ENCODE measurements around the gene ARNT2. TPM values are rescaled to one million over a fixed set of nuclear protein-coding genes. Genes with fewer than 3 reads are reported as not detected.

The ARNT2 gene
- total RNA-seq, 2 donors from 2014 or later = not detected

DNA sequence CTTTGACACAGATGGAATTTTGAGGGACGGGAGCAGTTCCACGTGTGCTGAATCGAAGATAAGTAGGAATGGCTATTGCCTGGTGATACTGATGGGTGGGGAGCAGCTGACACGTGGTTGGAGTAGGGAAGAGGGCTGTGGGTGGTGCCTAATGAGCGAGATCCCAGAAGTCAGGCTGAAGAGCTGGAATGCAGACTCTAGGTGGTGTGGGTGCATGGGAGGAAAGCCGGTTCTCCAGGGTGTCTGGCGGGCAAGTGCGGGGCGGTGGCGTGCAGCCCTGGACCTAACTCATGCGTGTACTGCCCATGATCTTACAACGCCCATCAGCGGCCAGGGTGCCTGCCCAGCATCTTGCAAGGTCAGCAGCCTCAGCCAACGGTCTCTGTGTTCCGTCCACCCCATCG is 63.1 kb downstream of the ARNT2 start:
- no peaks in the 10 kb centered on the region for H3K4me1 Mint-ChIP-seq
- no peak overlapping the region for H3K27ac Mint-ChIP-seq
- H3K4me3 Mint-ChIP-seq = no peak overlapping the region
- no peak for DNase-seq
- no peak for ATAC-seq
- H3K9me3 ChIP-seq (ENCODE audit: control insufficient read depth, low read length, poor library complexity, severe bottlenecking) = no peaks in the 10 kb centered on the region
- H3K36me3 Mint-ChIP-seq (ENCODE audit: low read depth) = peaks cover 2% of the 10 kb centered on the region
- H3K27me3 Mint-ChIP-seq = peaks cover 62% of the 10 kb centered on the region

DNA sequence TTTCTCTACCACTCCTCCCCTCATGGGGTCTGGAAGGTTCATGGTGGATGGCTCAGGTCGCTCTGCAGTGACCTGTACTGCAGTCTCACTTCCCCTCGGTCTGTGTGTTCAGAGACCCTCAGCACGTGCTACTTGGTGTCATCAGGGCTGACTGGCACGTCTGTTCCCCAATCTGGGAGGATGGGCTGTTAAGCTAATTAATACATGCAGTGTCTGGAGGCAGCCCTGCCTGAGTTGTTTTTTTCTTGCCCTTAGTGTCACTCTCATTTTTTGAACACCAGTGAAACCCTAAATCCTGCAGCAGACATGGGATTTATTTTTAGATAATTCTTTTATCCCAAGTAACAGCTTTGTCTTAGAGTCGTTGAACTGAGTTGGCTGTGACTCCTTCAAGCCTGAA is 64.6 kb downstream of the ARNT2 start:
- H3K36me3 Mint-ChIP-seq (ENCODE audit: low read depth) = peaks cover 2% of the 10 kb centered on the region
- H3K4me1 Mint-ChIP-seq = no peaks in the 10 kb centered on the region
- ATAC-seq (no peak), DNase-seq (no peak)
- H3K4me3 Mint-ChIP-seq = no peak overlapping the region
- no peaks in the 10 kb centered on the region for H3K9me3 ChIP-seq (ENCODE audit: control insufficient read depth, low read length, poor library complexity, severe bottlenecking)
- H3K27me3 Mint-ChIP-seq = peaks cover 77% of the 10 kb centered on the region
- H3K27ac Mint-ChIP-seq = no peak overlapping the region

GRCh38 chr15:80471881-80472280 is 67.7 kb downstream of the ARNT2 start:
- ATAC-seq (no peak), DNase-seq (no peak)
- H3K27me3 Mint-ChIP-seq = peaks cover 63% of the 10 kb centered on the region
- H3K36me3 Mint-ChIP-seq (ENCODE audit: low read depth) = peaks cover 2% of the 10 kb centered on the region
- H3K4me3 Mint-ChIP-seq = no peak overlapping the region
- H3K27ac Mint-ChIP-seq = no peak overlapping the region
- no peaks in the 10 kb centered on the region for H3K9me3 ChIP-seq (ENCODE audit: control insufficient read depth, low read length, poor library complexity, severe bottlenecking)
- no peaks in the 10 kb centered on the region for H3K4me1 Mint-ChIP-seq

GRCh38 chr15:80473286-80474223 is 69.4 kb downstream of the ARNT2 start:
- no peaks in the 10 kb centered on the region for H3K4me1 Mint-ChIP-seq
- no peak overlapping the region for H3K4me3 Mint-ChIP-seq
- DNase-seq (no peak), ATAC-seq (no peak)
- no peaks in the 10 kb centered on the region for H3K9me3 ChIP-seq (ENCODE audit: control insufficient read depth, low read length, poor library complexity, severe bottlenecking)
- peaks cover 2% of the 10 kb centered on the region for H3K36me3 Mint-ChIP-seq (ENCODE audit: low read depth)
- H3K27me3 Mint-ChIP-seq = peaks cover 46% of the 10 kb centered on the region
- no peak overlapping the region for H3K27ac Mint-ChIP-seq

- ATAC-seq = no peak
- H3K27ac Mint-ChIP-seq = no peak overlapping the region
- peaks cover 2% of the 10 kb centered on the region for H3K36me3 Mint-ChIP-seq (ENCODE audit: low read depth)
- DNase-seq = no peak
- no peaks in the 10 kb centered on the region for H3K9me3 ChIP-seq (ENCODE audit: control insufficient read depth, low read length, poor library complexity, severe bottlenecking)
- no peak overlapping the region for H3K4me3 Mint-ChIP-seq
- H3K4me1 Mint-ChIP-seq = no peaks in the 10 kb centered on the region
- H3K27me3 Mint-ChIP-seq = peaks cover 41% of the 10 kb centered on the region
Observed at GRCh38 chr15:80474224-80475215, 70.3 kb downstream of the ARNT2 start.

- Mint-ChIP-seq H3K4me1 (no peaks in the 10 kb centered on the region), H3K36me3 (ENCODE audit: low read depth) (peaks cover 2% of the 10 kb centered on the region), H3K27me3 (peaks cover 32% of the 10 kb centered on the region), H3K27ac (no peak overlapping the region), H3K4me3 (no peak overlapping the region)
- DNase-seq (no peak), ATAC-seq (no peak)
- no peaks in the 10 kb centered on the region for H3K9me3 ChIP-seq (ENCODE audit: control insufficient read depth, low read length, poor library complexity, severe bottlenecking)
Observed at GRCh38 chr15:80475572-80475971, 71.4 kb downstream of the ARNT2 start.

DNA sequence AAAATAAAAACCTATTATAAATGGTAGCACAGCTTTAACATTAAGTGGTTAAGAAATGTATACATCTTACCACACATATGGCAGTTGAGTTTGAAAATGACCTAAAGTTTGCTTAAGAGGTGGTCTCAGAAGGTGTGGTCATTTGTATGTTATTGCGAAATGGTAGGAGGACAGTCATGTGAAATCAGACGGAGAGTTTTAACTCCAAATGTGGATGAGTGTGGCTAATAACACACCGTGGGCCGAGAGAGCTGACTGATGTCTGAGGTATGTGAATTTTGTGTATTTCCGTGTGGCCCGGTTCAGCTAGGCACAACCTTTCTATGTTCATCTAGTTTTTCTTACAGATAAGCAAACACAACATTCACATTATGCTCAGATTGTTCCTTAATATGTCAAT is 71.9 kb downstream of the ARNT2 start:
- H3K36me3 Mint-ChIP-seq (ENCODE audit: low read depth) = peaks cover 2% of the 10 kb centered on the region
- no peak for ATAC-seq
- H3K27me3 Mint-ChIP-seq = peaks cover 32% of the 10 kb centered on the region
- H3K4me3 Mint-ChIP-seq = no peak overlapping the region
- DNase-seq = no peak
- H3K4me1 Mint-ChIP-seq = no peaks in the 10 kb centered on the region
- H3K9me3 ChIP-seq (ENCODE audit: control insufficient read depth, low read length, poor library complexity, severe bottlenecking) = no peaks in the 10 kb centered on the region
- H3K27ac Mint-ChIP-seq = no peak overlapping the region

- DNase-seq (no peak), ATAC-seq (no peak)
- H3K27ac Mint-ChIP-seq = no peak overlapping the region
- no peaks in the 10 kb centered on the region for H3K4me1 Mint-ChIP-seq
- no peaks in the 10 kb centered on the region for H3K9me3 ChIP-seq (ENCODE audit: control insufficient read depth, low read length, poor library complexity, severe bottlenecking)
- no peaks in the 10 kb centered on the region for H3K36me3 Mint-ChIP-seq (ENCODE audit: low read depth)
- peaks cover 20% of the 10 kb centered on the region for H3K27me3 Mint-ChIP-seq
- no peak overlapping the region for H3K4me3 Mint-ChIP-seq
Observed at GRCh38 chr15:80478075-80478474, 73.9 kb downstream of the ARNT2 start.

GRCh38 chr15:80479191-80479590 is 75.0 kb downstream of the ARNT2 start:
- Mint-ChIP-seq H3K27ac (no peak overlapping the region), H3K36me3 (ENCODE audit: low read depth) (no peaks in the 10 kb centered on the region), H3K27me3 (peaks cover 17% of the 10 kb centered on the region), H3K4me3 (no peak overlapping the region), H3K4me1 (no peaks in the 10 kb centered on the region)
- DNase-seq (no peak), ATAC-seq (no peak)
- no peaks in the 10 kb centered on the region for H3K9me3 ChIP-seq (ENCODE audit: control insufficient read depth, low read length, poor library complexity, severe bottlenecking)

DNA sequence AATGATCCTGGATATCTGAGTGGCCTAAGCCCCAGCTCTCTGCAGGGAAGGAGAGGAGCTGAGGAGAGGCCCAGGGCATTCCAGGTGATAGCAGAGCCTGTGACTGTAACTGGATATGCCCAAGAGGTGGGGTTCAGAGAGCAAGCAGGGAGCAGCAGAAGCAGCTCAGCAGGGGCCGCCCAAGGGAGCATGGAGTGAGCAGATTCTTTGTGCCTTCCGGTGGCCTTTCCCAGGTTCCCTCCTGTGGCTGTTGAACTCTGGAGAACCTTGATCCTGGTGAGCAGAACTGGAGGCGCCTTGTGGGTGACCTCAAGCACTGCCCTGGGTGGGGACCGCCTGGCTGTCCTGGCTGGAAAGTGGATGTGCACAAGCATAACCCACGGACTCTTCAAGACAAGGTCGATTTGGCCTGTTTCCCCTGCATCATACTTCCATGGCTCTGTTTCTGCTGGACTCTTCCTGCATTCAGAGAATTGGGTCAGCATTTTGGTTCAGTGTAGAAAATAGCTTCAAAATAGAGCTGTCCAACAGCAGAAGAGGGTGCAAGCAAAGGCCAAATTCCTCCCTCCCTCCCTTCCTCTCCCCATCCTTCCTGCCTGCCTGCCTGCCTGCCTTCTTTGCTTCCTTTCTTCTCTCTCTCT is 76.1 kb downstream of the ARNT2 start:
- Mint-ChIP-seq H3K27ac (no peak overlapping the region), H3K4me1 (no peaks in the 10 kb centered on the region), H3K4me3 (no peak overlapping the region), H3K27me3 (peaks cover 20% of the 10 kb centered on the region), H3K36me3 (ENCODE audit: low read depth) (no peaks in the 10 kb centered on the region)
- DNase-seq = no peak
- ATAC-seq = no peak
- no peaks in the 10 kb centered on the region for H3K9me3 ChIP-seq (ENCODE audit: control insufficient read depth, low read length, poor library complexity, severe bottlenecking)

GRCh38 chr15:80480909-80481308 is 76.7 kb downstream of the ARNT2 start:
- Mint-ChIP-seq H3K36me3 (ENCODE audit: low read depth) (no peaks in the 10 kb centered on the region), H3K4me3 (no peak overlapping the region), H3K27ac (no peak overlapping the region), H3K27me3 (peaks cover 24% of the 10 kb centered on the region), H3K4me1 (no peaks in the 10 kb centered on the region)
- no peak for DNase-seq
- H3K9me3 ChIP-seq (ENCODE audit: control insufficient read depth, low read length, poor library complexity, severe bottlenecking) = no peaks in the 10 kb centered on the region
- ATAC-seq = no peak

DNA sequence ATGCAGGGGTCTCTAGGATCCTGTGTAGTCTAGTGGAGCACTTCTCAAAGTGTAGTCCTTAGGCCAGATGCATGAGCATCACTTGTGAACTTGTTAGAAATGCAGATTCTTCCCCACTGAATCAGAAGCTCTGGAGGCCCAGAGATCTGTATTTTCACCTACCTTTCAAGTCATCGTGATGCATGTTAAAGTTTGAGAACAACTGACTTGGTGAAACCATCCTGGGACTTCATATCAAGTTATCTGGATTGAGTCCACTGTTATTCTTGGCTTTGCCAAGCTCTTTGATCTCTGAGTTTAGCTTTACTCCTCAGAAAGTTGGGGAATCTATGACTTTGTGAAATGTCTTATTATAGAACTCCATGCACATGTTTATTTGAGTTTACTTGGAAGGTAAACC is 78.5 kb downstream of the ARNT2 start:
- H3K9me3 ChIP-seq (ENCODE audit: control insufficient read depth, low read length, poor library complexity, severe bottlenecking) = no peaks in the 10 kb centered on the region
- DNase-seq (no peak), ATAC-seq (no peak)
- Mint-ChIP-seq H3K27ac (no peak overlapping the region), H3K4me1 (no peaks in the 10 kb centered on the region), H3K27me3 (peaks cover 41% of the 10 kb centered on the region), H3K4me3 (no peak overlapping the region), H3K36me3 (ENCODE audit: low read depth) (no peaks in the 10 kb centered on the region)

DNA sequence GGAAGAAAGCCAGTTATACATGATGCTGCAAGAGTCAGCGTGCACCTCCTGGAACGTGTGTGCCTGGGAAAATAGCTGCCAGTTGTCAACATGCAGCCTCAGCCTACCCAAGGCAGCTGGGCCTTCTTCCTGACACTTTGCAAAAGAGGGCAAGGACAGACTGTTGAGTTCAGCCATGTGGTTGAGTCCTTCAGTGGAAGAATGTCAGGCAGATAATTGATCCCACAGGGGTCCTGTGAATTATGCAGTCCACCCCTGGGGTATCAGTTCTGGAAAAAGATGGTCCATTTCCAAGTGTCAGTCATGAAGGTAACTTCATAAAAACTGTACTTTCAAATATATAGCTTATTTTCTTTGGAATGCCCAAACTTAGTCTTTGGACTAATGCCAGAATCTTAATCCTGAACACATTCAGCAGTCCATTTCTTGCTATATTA is 79.6 kb downstream of the ARNT2 start:
- H3K36me3 Mint-ChIP-seq (ENCODE audit: low read depth) = no peaks in the 10 kb centered on the region
- DNase-seq = no peak
- no peaks in the 10 kb centered on the region for H3K4me1 Mint-ChIP-seq
- no peak for ATAC-seq
- no peak overlapping the region for H3K27ac Mint-ChIP-seq
- no peak overlapping the region for H3K4me3 Mint-ChIP-seq
- H3K27me3 Mint-ChIP-seq = peaks cover 41% of the 10 kb centered on the region
- no peaks in the 10 kb centered on the region for H3K9me3 ChIP-seq (ENCODE audit: control insufficient read depth, low read length, poor library complexity, severe bottlenecking)
